ENCODE results near the gene AHNAK2.

The AHNAK2 gene

GRCh38 chr14:105018414-105018813, 40.2 kb upstream of the AHNAK2 start:
- peak; percentile 60 for DNase-seq (ENCODE audit: low read depth)
- H3K4me3 ChIP-seq (ENCODE audit: low read depth, low read length), result peak overlapping the region; percentile 30
- TF ChIP-seq MYC (IDR thresholded peaks at IDR 0.05; ENCODE audit: low read depth, low read length) (no peak), POLR2A (IDR thresholded peaks at IDR 0.05; ENCODE audit: extremely low read depth, insufficient read length) (no peak)
- TF ChIP-seq, protein P1, sequence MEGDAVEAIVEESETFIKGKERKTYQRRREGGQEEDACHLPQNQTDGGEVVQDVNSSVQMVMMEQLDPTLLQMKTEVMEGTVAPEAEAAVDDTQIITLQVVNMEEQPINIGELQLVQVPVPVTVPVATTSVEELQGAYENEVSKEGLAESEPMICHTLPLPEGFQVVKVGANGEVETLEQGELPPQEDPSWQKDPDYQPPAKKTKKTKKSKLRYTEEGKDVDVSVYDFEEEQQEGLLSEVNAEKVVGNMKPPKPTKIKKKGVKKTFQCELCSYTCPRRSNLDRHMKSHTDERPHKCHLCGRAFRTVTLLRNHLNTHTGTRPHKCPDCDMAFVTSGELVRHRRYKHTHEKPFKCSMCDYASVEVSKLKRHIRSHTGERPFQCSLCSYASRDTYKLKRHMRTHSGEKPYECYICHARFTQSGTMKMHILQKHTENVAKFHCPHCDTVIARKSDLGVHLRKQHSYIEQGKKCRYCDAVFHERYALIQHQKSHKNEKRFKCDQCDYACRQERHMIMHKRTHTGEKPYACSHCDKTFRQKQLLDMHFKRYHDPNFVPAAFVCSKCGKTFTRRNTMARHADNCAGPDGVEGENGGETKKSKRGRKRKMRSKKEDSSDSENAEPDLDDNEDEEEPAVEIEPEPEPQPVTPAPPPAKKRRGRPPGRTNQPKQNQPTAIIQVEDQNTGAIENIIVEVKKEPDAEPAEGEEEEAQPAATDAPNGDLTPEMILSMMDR (IDR thresholded peaks at IDR 0.05; ENCODE audit: low read depth, low read length), result no peak
- TF ChIP-seq, protein P2, sequence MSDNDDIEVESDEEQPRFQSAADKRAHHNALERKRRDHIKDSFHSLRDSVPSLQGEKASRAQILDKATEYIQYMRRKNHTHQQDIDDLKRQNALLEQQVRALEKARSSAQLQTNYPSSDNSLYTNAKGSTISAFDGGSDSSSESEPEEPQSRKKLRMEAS (IDR thresholded peaks at IDR 0.05; ENCODE audit: low read depth, low read length), result no peak

GRCh38 chr14:105015905-105016304, 37.7 kb upstream of the AHNAK2 start:
- DNase-seq (ENCODE audit: low read depth), result no peak
- no peak overlapping the region for H3K4me3 ChIP-seq (ENCODE audit: low read depth, low read length)
- no peak for TF ChIP-seq POLR2A (IDR thresholded peaks at IDR 0.05; ENCODE audit: extremely low read depth, insufficient read length)
- TF ChIP-seq, protein P1 (IDR thresholded peaks at IDR 0.05; ENCODE audit: low read depth, low read length), result no peak
- no peak for TF ChIP-seq MYC (IDR thresholded peaks at IDR 0.05; ENCODE audit: low read depth, low read length)
- TF ChIP-seq, protein P2 (IDR thresholded peaks at IDR 0.05; ENCODE audit: low read depth, low read length), result no peak

DNA sequence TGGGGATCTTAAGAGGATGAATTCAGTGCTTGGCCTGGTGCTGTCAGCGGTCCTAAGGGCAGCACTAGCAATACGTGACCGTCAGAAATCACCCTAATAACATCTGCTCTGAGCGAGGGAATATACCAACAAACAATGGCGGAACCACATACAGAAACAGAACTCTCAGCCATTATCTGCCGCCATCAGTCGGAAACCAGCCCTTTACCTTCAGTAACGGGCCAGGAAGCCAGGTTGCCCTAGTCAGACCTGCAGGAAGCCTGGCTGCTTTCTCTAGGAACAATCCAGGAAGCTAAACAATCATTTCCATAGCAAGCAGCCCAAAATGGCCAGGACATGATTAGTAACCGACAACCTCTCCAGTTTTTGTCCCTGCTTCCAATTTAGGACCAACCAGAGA, 37.1 kb upstream of the AHNAK2 start:
- DNase-seq (ENCODE audit: low read depth), result no peak
- H3K4me3 ChIP-seq (ENCODE audit: low read depth, low read length), result no peak overlapping the region
- TF ChIP-seq POLR2A (IDR thresholded peaks at IDR 0.05; ENCODE audit: extremely low read depth, insufficient read length) (no peak), MYC (IDR thresholded peaks at IDR 0.05; ENCODE audit: low read depth, low read length) (no peak)
- TF ChIP-seq, protein P1 (IDR thresholded peaks at IDR 0.05; ENCODE audit: low read depth, low read length), result no peak
- TF ChIP-seq, protein P2 (IDR thresholded peaks at IDR 0.05; ENCODE audit: low read depth, low read length), result no peak

DNA sequence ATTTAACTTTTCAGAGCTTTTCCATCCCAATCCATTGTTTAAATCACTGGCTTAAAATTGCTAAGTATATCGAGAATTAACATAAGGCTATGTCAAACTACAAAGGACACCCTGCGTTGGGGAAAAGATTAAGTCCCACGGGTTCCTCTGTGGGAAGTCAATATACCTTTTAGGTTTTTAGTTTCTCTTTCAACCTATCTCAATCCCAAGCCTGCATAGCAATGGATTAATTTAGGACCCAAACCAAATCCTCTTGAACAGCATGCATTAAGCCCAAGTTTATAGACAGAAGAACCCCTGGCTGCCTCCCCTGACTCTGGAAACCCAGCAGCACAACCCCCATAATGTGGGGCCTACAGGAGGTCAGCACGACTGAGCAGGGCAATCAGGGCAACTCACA, 36.5 kb upstream of the AHNAK2 start:
- TF ChIP-seq POLR2A (IDR thresholded peaks at IDR 0.05; ENCODE audit: extremely low read depth, insufficient read length) (no peak), MYC (IDR thresholded peaks at IDR 0.05; ENCODE audit: low read depth, low read length) (no peak)
- TF ChIP-seq, protein P2 (IDR thresholded peaks at IDR 0.05; ENCODE audit: low read depth, low read length), result no peak
- TF ChIP-seq, protein P1 (IDR thresholded peaks at IDR 0.05; ENCODE audit: low read depth, low read length), result no peak
- no peak overlapping the region for H3K4me3 ChIP-seq (ENCODE audit: low read depth, low read length)
- no peak for DNase-seq (ENCODE audit: low read depth)

GRCh38 chr14:105014032-105014431, 35.9 kb upstream of the AHNAK2 start:
- TF ChIP-seq, protein P1 (IDR thresholded peaks at IDR 0.05; ENCODE audit: low read depth, low read length), result no peak
- TF ChIP-seq, protein P2 (IDR thresholded peaks at IDR 0.05; ENCODE audit: low read depth, low read length), result no peak
- TF ChIP-seq MYC (IDR thresholded peaks at IDR 0.05; ENCODE audit: low read depth, low read length) (no peak), POLR2A (IDR thresholded peaks at IDR 0.05; ENCODE audit: extremely low read depth, insufficient read length) (no peak)
- no peak overlapping the region for H3K4me3 ChIP-seq (ENCODE audit: low read depth, low read length)
- no peak for DNase-seq (ENCODE audit: low read depth)

Measured in NB4 (cell line).